Transverse colon (tissue), 1 donor: Measurements from ENCODE around the gene CSKMT.

ENCODE experiments used
- EP300 ChIP-seq: sonication (generic); formaldehyde crosslinking; IDR thresholded peaks from one replicate; pipeline ENCODE4 v1.6.1; 2017; ENCODE audit warnings: antibody characterized with exemption, low read depth
- POLR2A ChIP-seq: fragments of 450-650 bp; IDR thresholded peaks from one replicate; pipeline ENCODE4 v1.6.1; 2016; ENCODE audit warnings: antibody characterized with exemption, mild to moderate bottlenecking, moderate library complexity

- no peak for TF ChIP-seq EP300
- peak; percentile 92 for TF ChIP-seq POLR2A
Measured at GRCh38 chr11:62645946-62646824, 18.9 kb upstream of the CSKMT start, which contains the start of gene GANAB.
